ENCODE data around the gene EFTUD2. TPM values are rescaled to one million over a fixed set of nuclear protein-coding genes. Genes with fewer than 3 reads are reported as not detected.

EFTUD2 gene
- total and polyA plus RNA-seq, 2 of the 13 experiments (the other 11 are each of a cell fraction or from before 2014, with no cell fraction given), result 111 to 137 TPM

DNA sequence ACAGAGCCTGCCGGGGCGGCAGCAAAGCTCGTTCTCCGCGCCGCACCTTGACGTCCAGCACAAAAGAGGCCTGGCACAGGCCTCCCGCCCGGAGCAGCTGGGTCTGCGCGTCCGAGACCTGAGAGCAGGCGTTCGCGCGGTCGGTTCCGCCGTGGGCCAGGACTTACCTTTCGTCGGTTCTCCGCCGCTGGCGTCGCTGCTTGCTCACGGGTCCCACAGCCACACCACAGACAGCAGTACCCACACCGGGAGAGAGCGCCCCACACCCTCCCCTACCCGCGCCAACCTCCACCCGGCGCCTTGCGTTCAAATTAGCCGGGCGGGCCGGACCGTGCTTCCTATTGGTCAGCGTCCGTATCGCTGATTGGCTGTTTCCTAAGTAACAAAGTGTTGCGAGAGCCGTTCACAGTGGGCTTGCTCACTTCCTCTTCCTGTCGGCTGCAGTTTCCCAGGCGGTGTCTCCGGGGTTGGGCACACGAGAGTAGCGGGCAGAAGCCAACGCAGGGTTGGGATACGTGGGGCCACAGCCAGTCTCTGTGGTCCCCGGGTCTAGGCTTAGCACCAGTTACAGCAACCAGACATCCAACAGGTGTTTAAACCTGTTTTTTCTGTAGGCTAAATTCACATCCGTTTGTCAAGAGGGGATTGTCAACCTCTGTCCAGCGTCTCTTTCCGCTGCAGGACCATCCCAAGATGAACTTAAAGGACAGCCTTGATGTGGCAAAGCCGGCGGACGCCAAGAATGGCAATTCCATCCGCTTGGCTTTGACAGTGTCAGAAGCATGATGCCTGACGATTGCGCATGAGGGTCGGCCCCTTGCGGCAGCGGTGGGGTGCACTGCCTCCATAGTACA, 48.4 kb upstream of the EFTUD2 start, which contains the start of gene KIF18B (continued):
- TF ChIP-seq, protein P1, sequence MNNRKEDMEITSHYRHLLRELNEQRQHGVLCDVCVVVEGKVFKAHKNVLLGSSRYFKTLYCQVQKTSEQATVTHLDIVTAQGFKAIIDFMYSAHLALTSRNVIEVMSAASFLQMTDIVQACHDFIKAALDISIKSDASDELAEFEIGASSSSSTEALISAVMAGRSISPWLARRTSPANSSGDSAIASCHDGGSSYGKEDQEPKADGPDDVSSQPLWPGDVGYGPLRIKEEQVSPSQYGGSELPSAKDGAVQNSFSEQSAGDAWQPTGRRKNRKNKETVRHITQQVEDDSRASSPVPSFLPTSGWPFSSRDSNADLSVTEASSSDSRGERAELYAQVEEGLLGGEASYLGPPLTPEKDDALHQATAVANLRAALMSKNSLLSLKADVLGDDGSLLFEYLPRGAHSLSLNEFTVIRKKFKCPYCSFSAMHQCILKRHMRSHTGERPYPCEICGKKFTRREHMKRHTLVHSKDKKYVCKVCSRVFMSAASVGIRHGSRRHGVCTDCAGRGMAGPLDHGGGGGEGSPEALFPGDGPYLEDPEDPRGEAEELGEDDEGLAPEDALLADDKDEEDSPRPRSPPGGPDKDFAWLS (CRISPR knock-in tag; IDR thresholded peaks at IDR 0.05; ENCODE audit: borderline replicate concordance), result peak; percentile 95; the same call in 1 of the 2 replicates
- TF ChIP-seq ZFP62 (CRISPR knock-in tag; IDR thresholded peaks at IDR 0.05), result no peak
- 0 out of 2 replicates have a peak, but pooled peaks have one; percentile 75 for TF ChIP-seq PCBP1 (IDR thresholded peaks at IDR 0.05; ENCODE audit: borderline replicate concordance, low read depth, low read length)
- TF ChIP-seq KAT2B (IDR thresholded peaks at IDR 0.05; ENCODE audit: borderline replicate concordance, low read depth, low read length), result no peak
- no peak for TF ChIP-seq PCBP2 (optimal IDR thresholded peaks at IDR 0.05; ENCODE audit: low read depth, low read length, poor library complexity, severe bottlenecking)
- TF ChIP-seq MTA3 (CRISPR knock-in tag; IDR thresholded peaks at IDR 0.05), result no peak
- no peak for TF ChIP-seq MAFG (CRISPR knock-in tag; IDR thresholded peaks at IDR 0.05)
- TF ChIP-seq, protein P2, sequence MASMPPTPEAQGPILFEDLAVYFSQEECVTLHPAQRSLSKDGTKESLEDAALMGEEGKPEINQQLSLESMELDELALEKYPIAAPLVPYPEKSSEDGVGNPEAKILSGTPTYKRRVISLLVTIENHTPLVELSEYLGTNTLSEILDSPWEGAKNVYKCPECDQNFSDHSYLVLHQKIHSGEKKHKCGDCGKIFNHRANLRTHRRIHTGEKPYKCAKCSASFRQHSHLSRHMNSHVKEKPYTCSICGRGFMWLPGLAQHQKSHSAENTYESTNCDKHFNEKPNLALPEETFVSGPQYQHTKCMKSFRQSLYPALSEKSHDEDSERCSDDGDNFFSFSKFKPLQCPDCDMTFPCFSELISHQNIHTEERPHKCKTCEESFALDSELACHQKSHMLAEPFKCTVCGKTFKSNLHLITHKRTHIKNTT (CRISPR knock-in tag; IDR thresholded peaks at IDR 0.05), result no peak
- TF ChIP-seq, protein P3, sequence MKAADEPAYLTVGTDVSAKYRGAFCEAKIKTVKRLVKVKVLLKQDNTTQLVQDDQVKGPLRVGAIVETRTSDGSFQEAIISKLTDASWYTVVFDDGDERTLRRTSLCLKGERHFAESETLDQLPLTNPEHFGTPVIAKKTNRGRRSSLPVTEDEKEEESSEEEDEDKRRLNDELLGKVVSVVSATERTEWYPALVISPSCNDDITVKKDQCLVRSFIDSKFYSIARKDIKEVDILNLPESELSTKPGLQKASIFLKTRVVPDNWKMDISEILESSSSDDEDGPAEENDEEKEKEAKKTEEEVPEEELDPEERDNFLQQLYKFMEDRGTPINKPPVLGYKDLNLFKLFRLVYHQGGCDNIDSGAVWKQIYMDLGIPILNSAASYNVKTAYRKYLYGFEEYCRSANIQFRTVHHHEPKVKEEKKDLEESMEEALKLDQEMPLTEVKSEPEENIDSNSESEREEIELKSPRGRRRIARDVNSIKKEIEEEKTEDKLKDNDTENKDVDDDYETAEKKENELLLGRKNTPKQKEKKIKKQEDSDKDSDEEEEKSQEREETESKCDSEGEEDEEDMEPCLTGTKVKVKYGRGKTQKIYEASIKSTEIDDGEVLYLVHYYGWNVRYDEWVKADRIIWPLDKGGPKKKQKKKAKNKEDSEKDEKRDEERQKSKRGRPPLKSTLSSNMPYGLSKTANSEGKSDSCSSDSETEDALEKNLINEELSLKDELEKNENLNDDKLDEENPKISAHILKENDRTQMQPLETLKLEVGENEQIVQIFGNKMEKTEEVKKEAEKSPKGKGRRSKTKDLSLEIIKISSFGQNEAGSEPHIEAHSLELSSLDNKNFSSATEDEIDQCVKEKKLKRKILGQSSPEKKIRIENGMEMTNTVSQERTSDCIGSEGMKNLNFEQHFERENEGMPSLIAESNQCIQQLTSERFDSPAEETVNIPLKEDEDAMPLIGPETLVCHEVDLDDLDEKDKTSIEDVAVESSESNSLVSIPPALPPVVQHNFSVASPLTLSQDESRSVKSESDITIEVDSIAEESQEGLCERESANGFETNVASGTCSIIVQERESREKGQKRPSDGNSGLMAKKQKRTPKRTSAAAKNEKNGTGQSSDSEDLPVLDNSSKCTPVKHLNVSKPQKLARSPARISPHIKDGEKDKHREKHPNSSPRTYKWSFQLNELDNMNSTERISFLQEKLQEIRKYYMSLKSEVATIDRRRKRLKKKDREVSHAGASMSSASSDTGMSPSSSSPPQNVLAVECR (CRISPR knock-in tag; IDR thresholded peaks at IDR 0.05; ENCODE audit: borderline replicate concordance), result peak; percentile 100
- no peak for TF ChIP-seq ZNF619 (CRISPR knock-in tag; IDR thresholded peaks at IDR 0.05)
- TF ChIP-seq, protein P4, sequence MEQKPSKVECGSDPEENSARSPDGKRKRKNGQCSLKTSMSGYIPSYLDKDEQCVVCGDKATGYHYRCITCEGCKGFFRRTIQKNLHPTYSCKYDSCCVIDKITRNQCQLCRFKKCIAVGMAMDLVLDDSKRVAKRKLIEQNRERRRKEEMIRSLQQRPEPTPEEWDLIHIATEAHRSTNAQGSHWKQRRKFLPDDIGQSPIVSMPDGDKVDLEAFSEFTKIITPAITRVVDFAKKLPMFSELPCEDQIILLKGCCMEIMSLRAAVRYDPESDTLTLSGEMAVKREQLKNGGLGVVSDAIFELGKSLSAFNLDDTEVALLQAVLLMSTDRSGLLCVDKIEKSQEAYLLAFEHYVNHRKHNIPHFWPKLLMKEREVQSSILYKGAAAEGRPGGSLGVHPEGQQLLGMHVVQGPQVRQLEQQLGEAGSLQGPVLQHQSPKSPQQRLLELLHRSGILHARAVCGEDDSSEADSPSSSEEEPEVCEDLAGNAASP (CRISPR knock-in tag; IDR thresholded peaks at IDR 0.05; ENCODE audit: borderline replicate concordance), result 0 out of 2 replicates have a peak, but pooled peaks have one; percentile 38
- peak; percentile 41; the same call in 1 of the 2 replicates for TF ChIP-seq ZNF256 (CRISPR knock-in tag; conservative IDR thresholded peaks at IDR 0.05)
- no peak for TF ChIP-seq GTF2F1 (IDR thresholded peaks at IDR 0.05; ENCODE audit: low read length)
- peak; percentile 49 for TF ChIP-seq YY1 (IDR thresholded peaks at IDR 0.05; ENCODE audit: insufficient read depth, insufficient replicate concordance, low read depth, low read length)
- TF ChIP-seq, protein P5, sequence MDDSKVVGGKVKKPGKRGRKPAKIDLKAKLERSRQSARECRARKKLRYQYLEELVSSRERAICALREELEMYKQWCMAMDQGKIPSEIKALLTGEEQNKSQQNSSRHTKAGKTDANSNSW (CRISPR knock-in tag; IDR thresholded peaks at IDR 0.05; ENCODE audit: borderline replicate concordance), result 0 out of 2 replicates have a peak, but pooled peaks have one; percentile 60
- no peak for TF ChIP-seq FOXP1 (IDR thresholded peaks at IDR 0.05)
- TF ChIP-seq FOXP1 (CRISPR knock-in tag; IDR thresholded peaks at IDR 0.05), result no peak
